ENCODE measurements around the gene BAIAP2L1.

BAIAP2L1 gene

GRCh38 chr7:98360221-98361130 is 40.4 kb downstream of the BAIAP2L1 start:
- no peak for DNase-seq (ENCODE audit: low read depth in 2 of 2, low spot score in 1 of 2)

- DNase-seq (ENCODE audit: low read depth in 2 of 2, low spot score in 1 of 2): no peak
Observed at GRCh38 chr7:98359395-98359794, 41.5 kb downstream of the BAIAP2L1 start.

DNA sequence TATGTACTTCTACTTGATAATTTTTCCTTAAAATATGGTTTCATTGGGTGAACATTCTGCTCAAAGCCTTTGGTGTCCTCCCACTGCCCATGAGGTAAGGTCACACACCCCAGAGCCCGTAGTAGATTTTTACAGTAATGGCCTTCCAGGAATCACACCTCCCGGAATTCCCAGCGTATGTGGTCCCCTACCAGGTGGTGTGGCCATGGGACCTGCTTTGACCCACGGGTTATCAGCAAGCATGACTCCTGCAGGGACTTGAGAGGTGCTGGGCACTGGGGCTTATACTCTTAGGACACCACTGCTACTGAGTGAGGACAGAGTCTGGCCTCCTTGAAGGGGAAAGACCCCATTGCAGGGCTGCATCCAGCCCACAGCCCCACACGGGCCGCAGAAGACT is 42.2 kb downstream of the BAIAP2L1 start:
- no peak for DNase-seq (ENCODE audit: low read depth in 2 of 2, low spot score in 1 of 2)

GRCh38 chr7:98357751-98358161 is 43.1 kb downstream of the BAIAP2L1 start:
- no peak for DNase-seq (ENCODE audit: low read depth in 2 of 2, low spot score in 1 of 2)

DNA sequence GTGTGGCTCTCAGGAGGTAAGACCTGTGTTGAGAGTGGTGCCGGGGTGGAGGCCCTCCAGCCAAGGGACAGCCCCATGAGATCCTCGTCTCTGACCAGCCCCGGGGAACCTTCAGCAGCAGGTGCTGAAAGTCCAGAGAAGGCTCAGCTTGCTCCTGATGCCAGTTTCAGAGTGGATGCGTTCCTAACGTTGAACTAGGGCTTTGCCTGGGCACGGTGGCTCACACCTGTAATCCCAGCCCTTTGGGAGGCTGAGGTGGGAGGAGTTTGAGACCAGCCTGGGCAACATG is 45.7 kb downstream of the BAIAP2L1 start:
- no peak for DNase-seq (ENCODE audit: low read depth in 2 of 2, low spot score in 1 of 2)

DNA sequence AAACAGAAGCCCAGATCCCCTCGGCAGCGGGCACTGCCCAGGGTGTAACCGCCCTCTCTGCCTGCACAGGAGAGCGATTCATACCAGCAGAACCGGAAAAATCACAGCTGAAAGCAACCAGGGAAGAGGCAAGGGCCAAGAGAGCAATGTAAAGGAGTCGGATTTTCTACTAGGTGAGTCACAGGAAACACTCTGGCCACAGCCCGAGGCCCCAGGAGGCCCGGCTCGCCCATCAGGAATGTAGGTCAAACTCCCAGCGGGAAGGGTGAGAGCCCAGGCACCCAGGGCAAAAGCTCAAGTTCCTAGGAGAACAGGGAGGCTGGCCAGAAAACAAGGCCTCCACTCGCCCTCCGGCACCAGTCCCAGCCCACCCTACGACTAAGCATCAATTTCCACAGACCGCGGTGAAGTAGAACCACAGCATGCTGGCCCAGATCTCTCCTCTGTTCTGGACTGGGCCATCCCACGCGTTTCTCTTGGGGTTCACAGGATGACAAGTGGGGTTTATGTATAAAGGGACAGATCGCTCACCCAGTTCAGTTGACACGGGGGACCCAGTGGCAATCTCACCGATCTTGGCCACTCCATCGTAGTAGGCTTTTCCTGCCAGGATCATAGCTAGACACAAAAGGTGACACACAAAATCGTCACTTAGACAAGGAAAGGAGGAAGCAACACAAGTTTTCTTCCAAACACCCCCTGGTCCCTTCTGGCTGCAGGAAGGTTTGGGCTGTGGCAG is 46.2 kb downstream of the BAIAP2L1 start:
- DNase-seq (ENCODE audit: low read depth in 2 of 2, low spot score in 1 of 2): no peak

DNA sequence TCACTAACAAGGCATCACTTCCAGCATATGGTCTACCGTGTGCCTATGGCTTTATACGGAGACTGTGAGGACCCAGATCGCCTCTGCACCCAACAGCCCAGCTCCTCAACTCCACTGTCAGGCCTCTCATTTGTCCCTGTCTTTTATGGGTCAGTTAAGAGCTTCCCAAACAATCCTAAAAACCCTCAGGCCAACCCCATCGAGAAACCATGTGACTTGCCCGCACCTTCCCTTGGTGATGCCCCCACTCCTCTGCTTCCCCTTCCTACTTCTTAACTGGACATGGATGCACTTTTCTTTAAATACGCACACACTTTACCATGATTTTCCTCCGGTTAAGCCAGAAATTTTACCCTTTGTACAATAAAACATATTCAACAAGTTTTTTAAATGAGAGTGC is 46.8 kb downstream of the BAIAP2L1 start:
- DNase-seq (ENCODE audit: low read depth in 2 of 2, low spot score in 1 of 2): no peak

DNA sequence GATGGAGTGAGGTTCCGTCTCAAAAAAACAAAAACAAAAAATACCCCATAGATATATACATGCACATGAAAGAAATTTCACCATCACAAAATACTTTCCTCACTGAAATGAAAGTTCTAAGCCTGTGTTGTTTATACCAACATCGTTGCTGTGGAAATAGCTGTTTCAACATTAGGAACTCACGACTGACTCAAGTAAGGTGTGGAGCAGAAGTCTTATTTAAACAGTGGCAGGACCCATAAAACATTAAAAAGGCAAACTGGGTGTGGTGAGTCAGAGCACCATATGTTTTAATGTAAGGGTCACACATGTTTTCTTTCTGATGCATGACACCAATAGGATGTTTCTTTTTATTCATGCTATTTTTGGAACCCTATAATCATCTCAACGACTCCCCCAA is 48.3 kb downstream of the BAIAP2L1 start:
- no peak for DNase-seq (ENCODE audit: low read depth in 2 of 2, low spot score in 1 of 2)

- no peak for DNase-seq (ENCODE audit: low read depth in 2 of 2, low spot score in 1 of 2)
Observed at GRCh38 chr7:98351136-98351535, 49.8 kb downstream of the BAIAP2L1 start.

GRCh38 chr7:98348726-98349474 is 52.0 kb downstream of the BAIAP2L1 start:
- no peak for DNase-seq (ENCODE audit: low read depth in 2 of 2, low spot score in 1 of 2)

- no peak for DNase-seq (ENCODE audit: low read depth in 2 of 2, low spot score in 1 of 2)
Observed at GRCh38 chr7:98346515-98347069, 54.3 kb downstream of the BAIAP2L1 start.

GRCh38 chr7:98341106-98341505 is 59.8 kb downstream of the BAIAP2L1 start:
- DNase-seq (ENCODE audit: low read depth in 2 of 2, low spot score in 1 of 2): no peak

DNA sequence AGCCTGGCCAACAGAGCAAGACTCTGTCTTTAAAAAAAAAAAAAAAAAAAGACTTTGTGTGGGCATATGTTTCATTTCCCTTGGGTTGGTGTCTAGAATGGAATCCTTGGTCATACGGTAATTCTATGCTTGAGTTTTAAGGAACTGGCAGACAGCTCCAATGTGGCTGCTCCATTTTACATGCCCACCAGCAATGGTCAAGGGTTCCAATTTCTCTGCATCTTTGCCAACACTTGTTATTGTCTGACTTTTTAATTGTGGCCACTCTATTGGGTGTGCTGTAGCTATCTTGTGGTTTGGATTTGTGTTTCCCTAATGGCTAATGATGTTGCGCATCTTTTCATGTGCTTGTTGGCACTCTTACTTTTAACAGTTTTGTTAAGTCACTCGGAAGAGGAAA is 61.8 kb downstream of the BAIAP2L1 start:
- no peak for DNase-seq (ENCODE audit: low read depth in 2 of 2, low spot score in 1 of 2)

DNA sequence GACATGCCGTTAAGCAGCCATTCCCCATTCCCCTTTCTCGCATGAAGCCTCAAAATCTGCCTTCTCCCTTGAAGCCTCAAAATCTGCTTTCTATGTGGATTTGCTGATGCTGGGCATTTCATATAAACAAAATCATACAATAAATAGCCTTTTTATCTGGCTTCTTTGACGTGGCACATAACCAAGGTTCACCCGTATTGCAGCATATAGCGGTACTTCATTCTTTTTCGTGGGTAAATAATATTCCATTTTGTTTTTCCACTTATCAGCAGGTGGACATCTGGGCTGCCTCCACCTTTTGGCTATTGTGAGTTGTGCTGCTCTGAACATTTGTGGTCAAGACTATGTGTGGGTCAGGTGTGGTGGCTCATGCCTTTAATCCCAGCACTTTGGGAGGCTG is 62.4 kb downstream of the BAIAP2L1 start:
- DNase-seq (ENCODE audit: low read depth in 2 of 2, low spot score in 1 of 2): no peak

DNA sequence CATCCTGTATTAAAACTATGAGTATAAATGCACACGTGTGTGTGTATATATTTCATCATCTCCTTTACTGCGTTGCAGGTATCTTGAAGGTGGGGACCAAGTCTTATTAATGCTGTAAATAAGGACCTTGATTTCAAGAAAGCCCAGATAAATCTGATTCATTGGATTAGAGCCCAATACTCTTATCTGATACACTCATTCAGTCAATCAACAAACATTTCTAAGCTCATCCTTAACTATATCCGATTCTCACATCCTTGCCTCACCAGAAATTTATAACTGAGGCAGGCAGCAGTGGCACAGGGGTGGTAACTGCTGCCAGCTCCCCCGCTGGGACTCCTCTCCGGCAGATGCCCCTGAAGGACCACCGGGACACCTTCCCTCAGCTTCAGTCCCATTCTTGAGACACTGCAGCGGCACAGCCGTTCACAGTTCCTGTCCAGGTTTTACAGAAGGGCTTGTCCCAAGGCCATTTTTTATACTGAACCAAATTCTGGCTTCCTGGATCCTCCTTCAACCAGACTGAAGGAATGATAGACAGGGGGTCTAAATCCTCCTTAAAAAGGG is 65.4 kb downstream of the BAIAP2L1 start:
- no peak for DNase-seq (ENCODE audit: low read depth in 2 of 2, low spot score in 1 of 2)

GRCh38 chr7:98334081-98334480 is 66.8 kb downstream of the BAIAP2L1 start:
- no peak for DNase-seq (ENCODE audit: low read depth in 2 of 2, low spot score in 1 of 2)

DNA sequence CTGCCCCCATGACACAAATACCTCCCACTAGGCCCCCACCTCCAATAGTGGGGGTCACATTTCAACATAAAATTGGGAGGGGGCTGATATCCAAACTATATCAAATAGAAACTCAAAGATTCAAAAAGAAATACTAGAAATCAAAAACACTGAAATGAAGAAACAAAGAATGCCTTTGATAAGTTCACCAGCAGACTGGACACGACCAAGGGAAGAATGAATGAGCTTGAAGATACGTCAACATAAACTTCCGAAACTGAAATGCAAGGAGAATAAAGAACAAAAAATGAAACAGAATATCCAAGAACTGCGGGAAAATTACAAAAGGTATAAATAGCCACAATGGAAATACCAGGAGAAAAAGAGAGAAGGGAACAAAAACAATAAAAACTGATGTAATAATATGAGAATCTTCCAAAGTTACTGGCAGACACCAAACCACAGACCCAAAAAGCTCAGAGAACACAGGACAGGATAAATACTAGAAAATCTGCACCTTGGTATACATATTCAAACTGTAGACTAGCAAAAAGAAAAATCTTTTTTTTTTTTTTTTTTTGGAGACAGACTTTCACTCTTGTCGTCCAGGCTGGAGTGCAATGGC is 69.9 kb downstream of the BAIAP2L1 start:
- no peak for DNase-seq (ENCODE audit: low read depth in 2 of 2, low spot score in 1 of 2)

DNA sequence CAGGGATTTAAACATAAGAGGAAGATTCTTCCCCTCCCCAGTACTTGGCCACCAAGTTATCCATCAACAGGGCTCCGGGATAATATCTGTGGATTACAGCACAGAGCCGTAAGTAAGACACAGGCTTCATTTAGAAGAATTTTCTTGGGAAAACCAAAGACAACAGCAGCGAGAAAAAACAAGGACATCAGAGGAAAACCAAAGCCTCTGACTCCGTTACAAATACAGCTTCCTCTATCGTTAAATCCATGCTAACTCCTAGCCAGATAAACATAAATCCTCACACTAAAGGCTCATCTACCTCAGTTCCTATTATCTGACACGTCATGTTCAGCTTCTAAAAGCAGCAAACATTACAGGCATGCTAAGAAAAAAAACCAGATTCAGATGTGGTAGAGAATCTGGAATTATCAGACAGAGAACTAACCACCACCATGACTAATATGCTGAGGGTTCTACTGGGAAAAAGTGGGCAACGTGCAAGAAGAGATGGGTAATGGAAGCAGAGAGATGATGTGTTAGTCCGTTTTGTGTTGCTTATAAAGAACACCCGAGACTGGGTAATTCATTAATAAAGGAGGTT is 71.0 kb downstream of the BAIAP2L1 start:
- no peak for DNase-seq (ENCODE audit: low read depth in 2 of 2, low spot score in 1 of 2)

DNA sequence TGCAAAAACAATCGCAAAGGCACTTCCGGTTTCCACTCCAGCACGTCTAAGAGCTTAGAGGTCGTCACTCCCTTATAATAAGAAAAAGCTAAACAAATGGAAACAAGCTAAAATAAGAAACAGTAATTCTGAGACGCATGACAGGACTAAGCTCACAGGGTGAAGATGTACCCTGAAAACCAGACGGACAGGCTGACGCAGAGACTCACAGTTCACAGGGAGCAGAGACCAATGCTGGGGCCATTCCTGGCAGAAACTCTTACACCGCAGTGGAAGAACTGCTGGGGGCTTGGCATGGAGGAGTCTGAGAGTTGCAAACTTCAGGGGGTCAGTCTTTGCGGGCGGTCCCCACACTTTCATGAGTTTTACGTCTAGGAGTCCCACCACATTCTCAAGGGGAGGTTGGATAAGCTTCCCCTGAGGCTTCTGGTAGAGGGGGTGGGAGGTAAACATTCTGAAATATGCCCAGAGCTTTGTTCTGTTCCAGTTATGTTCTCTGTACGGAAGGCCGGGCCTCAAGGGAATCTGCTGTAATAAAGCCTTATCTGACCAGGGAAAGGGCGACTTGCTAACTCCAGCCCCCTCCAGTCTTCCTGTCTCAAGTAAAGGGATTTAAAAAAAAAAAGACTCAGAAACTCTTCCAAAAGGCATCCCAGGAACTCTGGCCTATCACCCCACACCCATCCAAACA is 71.6 kb downstream of the BAIAP2L1 start:
- no peak for DNase-seq (ENCODE audit: low read depth in 2 of 2, low spot score in 1 of 2)

DNA sequence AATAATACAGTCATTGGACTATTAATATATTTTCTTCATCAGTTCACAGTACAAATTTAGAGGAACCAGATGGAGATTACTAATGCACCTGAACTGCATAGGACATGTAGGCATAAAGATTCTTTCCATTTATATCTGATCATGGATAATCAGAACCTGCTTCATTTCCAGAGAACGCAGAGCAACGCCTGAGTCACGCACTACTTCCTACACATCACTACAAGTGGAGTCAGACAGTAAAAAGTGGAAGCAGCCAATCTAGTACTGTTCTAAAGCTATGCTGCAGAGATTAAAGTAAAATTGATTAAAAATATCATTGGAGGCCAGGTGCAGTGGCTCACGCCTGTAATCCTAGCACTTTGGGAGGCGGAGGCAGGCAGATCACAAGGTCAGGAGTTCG is 76.1 kb downstream of the BAIAP2L1 start:
- no peak for DNase-seq (ENCODE audit: low read depth in 2 of 2, low spot score in 1 of 2)
